ENCODE measurements around the gene ZMAT5. TPM values are rescaled to one million over a fixed set of nuclear protein-coding genes. Genes with fewer than 3 reads are reported as not detected.

The ZMAT5 gene
- total and polyA plus RNA-seq, 9 of the 15 experiments (the other 6 are each of a cell fraction or from before 2014, with no cell fraction given): 2.0 to 25.2 (median 11.9) TPM

DNA sequence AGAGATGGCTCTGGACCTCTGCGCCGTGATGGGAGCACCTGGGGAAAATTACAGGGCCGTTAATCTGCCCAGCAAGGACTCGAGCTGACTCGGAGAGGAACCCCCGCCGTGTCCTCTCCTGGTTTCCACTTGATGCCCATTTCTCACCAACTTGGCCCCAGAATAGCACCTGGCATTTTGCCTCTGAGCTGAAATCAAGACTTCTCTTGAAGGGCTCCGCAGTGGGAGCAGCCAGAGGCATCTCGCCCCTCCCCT lies 66.0 kb downstream of the ZMAT5 start:
- DNase-seq (ENCODE audit: extremely low read depth in 1 of 4, low spot score in 3 of 4) (no peak), ATAC-seq (no peak), FAIRE-seq (no peak)
- intact Hi-C loops (cut with micrococcal nuclease) (loop anchor here (5.0 kb wide), 1 partner anchor 386 kb away; no protein-coding TSS in a partner anchor), in situ Hi-C loops (cut with MboI) (no loop called here)
- Histone ChIP-seq H3K9me1 (ENCODE audit: control insufficient read depth, insufficient read depth, low read length) (no peaks in the 10 kb centered on the region), H3K36me3 (ENCODE audit: control insufficient read depth, insufficient read depth, low read length) (no peaks in the 10 kb centered on the region; the same call in 2 of the 3 replicates), H3K4me1 (replicated peaks in 1 of 2; ENCODE audit: control insufficient read depth in 2 of 2, insufficient read depth in 2 of 2, low read length in 2 of 2) (peaks cover 8 to 34% of the 10 kb centered on the region in 2 experiments; a peak in 4 of 5 replicates), H3K9me3 (replicated peaks; ENCODE audit: control insufficient read depth, insufficient read depth, low read depth, low read length) (no peaks in the 10 kb centered on the region), H3K79me2 (ENCODE audit: control insufficient read depth, insufficient read depth, low read length) (no peaks in the 10 kb centered on the region), H4K20me1 (replicated peaks; ENCODE audit: control insufficient read depth, insufficient read depth, low read length) (no peaks in the 10 kb centered on the region), H2AFZ (ENCODE audit: low read depth, low read length) (no peak overlapping the region), H3K4me2 (ENCODE audit: insufficient read depth, low read length) (no peak overlapping the region), H3K27ac (ENCODE audit: extremely low read depth, low read depth, low read length) (no peak overlapping the region), H3K4me3 (no peak overlapping the region), H3K9ac (ENCODE audit: insufficient read depth in 1 of 2, low read depth in 2 of 2, low read length in 2 of 2) (no peak overlapping the region; a peak in 1 of 4 replicates), H3K27me3 (ENCODE audit: control insufficient read depth in 2 of 2, insufficient read depth in 2 of 2, low read length in 2 of 2) (no peaks in the 10 kb centered on the region)
- no peak for TF ChIP-seq ZNF124 (CRISPR knock-in tag; IDR thresholded peaks at IDR 0.05)
- 71% methylated on average over 8 of the region's 9 CpGs for WGBS (ENCODE audit: insufficient coverage, low coverage, missing lambda C conversion rate)
- no TSS peak for BruUV-seq (replicated peaks)
- ChIA-PET POLR2A (interaction anchor here (0.5 to 1.4 kb wide), 3 partner anchors 11 to 128 kb away, joined by 3 to 6 read pairs (median 3); no protein-coding TSS in a partner anchor), CTCF (ENCODE audit: low intra/inter-chr PET ratio) (interaction anchor here (0.9 to 2.4 kb wide), 2 partner anchors 16 to 388 kb away, joined by 3 to 16 read pairs; no protein-coding TSS in a partner anchor)

DNA sequence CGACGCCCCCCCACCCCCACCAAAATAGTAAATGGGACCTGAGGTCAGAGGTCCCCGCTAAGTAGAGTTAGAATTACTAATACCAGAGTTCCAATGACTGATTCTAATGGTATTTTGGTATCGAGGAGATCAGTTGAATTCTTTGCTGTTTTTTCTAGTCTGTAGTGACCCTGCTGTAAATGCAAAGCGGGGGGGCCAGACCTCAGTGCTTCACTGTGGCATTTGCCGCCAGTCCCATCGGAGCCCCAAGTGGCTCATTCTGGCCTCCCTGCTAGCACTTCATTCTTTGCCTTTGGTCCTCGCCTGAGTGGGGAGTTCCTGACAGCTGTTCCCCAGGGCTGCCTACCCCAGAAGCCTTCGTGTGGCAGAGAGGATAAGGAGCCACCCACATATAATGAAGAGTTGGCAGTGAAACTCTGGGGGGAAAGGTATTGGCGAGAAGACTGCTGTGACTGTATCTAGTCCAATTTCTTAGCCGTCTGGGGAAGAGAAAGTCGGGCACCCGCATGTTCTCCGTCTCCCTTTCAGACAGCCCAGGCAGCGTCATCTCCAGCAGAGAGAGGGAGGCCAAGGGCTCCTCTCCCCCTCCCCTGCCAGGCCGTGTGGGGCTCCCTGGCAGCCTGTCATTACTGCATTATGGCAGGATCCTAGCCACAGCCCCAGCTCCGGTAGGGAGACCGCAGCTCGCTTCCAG lies 66.5 kb downstream of the ZMAT5 start:
- H3K4me3 ChIP-seq: no peak overlapping the region
- H3K79me2 ChIP-seq (ENCODE audit: control insufficient read depth, insufficient read depth, low read length): no peaks in the 10 kb centered on the region
- intact Hi-C loops (cut with micrococcal nuclease): loop anchor here (5.0 kb wide), 1 partner anchor 387 kb away; no protein-coding TSS in a partner anchor
- in situ Hi-C loops (cut with MboI): no loop called here
- no peak overlapping the region for H3K27ac ChIP-seq (ENCODE audit: extremely low read depth, low read depth, low read length)
- H2AFZ ChIP-seq (ENCODE audit: low read depth, low read length): no peak overlapping the region
- ChIA-PET POLR2A (interaction anchor here (1.4 kb wide), 1 partner anchor 11 kb away, joined by 6 read pairs; no protein-coding TSS in a partner anchor), CTCF (ENCODE audit: low intra/inter-chr PET ratio) (interaction anchor here (0.9 to 2.4 kb wide), 2 partner anchors 17 to 389 kb away, joined by 3 to 16 read pairs; no protein-coding TSS in a partner anchor)
- no peaks in the 10 kb centered on the region for H3K9me3 ChIP-seq (replicated peaks; ENCODE audit: control insufficient read depth, insufficient read depth, low read depth, low read length)
- DNase-seq (ENCODE audit: extremely low read depth in 1 of 4, low spot score in 3 of 4) (no peak), FAIRE-seq (no peak), ATAC-seq (no peak)
- TF ChIP-seq HNRNPUL1 (IDR thresholded peaks at IDR 0.05; ENCODE audit: low read length): no peak
- no peak for TF ChIP-seq TBP (optimal IDR thresholded peaks at IDR 0.05; ENCODE audit: low read depth, low read length)
- TF ChIP-seq, protein P1, sequence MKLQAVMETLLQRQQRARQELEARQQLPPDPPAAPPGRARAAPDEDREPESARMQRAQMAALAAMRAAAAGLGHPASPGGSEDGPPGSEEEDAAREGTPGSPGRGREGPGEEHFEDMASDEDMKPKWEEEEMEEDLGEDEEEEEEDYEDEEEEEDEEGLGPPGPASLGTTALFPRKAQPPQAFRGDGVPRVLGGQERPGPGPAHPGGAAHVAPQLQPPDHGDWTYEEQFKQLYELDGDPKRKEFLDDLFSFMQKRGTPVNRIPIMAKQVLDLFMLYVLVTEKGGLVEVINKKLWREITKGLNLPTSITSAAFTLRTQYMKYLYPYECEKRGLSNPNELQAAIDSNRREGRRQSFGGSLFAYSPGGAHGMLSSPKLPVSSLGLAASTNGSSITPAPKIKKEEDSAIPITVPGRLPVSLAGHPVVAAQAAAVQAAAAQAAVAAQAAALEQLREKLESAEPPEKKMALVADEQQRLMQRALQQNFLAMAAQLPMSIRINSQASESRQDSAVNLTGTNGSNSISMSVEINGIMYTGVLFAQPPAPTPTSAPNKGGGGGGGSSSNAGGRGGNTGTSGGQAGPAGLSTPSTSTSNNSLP (IDR thresholded peaks at IDR 0.05; ENCODE audit: borderline replicate concordance, low read depth, low read length): no peak
- TF ChIP-seq FOXK1 (CRISPR knock-in tag; IDR thresholded peaks at IDR 0.05; ENCODE audit: borderline replicate concordance): no peak
- TF ChIP-seq, protein P2, sequence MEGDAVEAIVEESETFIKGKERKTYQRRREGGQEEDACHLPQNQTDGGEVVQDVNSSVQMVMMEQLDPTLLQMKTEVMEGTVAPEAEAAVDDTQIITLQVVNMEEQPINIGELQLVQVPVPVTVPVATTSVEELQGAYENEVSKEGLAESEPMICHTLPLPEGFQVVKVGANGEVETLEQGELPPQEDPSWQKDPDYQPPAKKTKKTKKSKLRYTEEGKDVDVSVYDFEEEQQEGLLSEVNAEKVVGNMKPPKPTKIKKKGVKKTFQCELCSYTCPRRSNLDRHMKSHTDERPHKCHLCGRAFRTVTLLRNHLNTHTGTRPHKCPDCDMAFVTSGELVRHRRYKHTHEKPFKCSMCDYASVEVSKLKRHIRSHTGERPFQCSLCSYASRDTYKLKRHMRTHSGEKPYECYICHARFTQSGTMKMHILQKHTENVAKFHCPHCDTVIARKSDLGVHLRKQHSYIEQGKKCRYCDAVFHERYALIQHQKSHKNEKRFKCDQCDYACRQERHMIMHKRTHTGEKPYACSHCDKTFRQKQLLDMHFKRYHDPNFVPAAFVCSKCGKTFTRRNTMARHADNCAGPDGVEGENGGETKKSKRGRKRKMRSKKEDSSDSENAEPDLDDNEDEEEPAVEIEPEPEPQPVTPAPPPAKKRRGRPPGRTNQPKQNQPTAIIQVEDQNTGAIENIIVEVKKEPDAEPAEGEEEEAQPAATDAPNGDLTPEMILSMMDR (IDR thresholded peaks at IDR 0.05 in 2 of 3, conservative IDR thresholded peaks at IDR 0.05 in 1 of 3; ENCODE audit: insufficient read depth in 2 of 3, low read depth in 1 of 3, low read length in 3 of 3): no peak
- TF ChIP-seq CBX1 (IDR thresholded peaks at IDR 0.05; ENCODE audit: low read depth): no peak
- no peak for TF ChIP-seq NCOA2 (IDR thresholded peaks at IDR 0.05; ENCODE audit: partially characterized antibody in 2 of 2)
- peaks cover 5% of the 10 kb centered on the region; the same call in 1 of the 3 replicates for H3K36me3 ChIP-seq (ENCODE audit: control insufficient read depth, insufficient read depth, low read length)
- no peaks in the 10 kb centered on the region for H4K20me1 ChIP-seq (replicated peaks; ENCODE audit: control insufficient read depth, insufficient read depth, low read length)
- no TSS peak for BruUV-seq (replicated peaks)
- peaks cover 8 to 36% of the 10 kb centered on the region in 2 experiments; a peak in 4 of 5 replicates for H3K4me1 ChIP-seq (replicated peaks in 1 of 2; ENCODE audit: control insufficient read depth in 2 of 2, insufficient read depth in 2 of 2, low read length in 2 of 2)
- no peak overlapping the region for H3K4me2 ChIP-seq (ENCODE audit: insufficient read depth, low read length)
- H3K27me3 ChIP-seq (ENCODE audit: control insufficient read depth in 2 of 2, insufficient read depth in 2 of 2, low read length in 2 of 2): no peaks in the 10 kb centered on the region
- H3K9me1 ChIP-seq (ENCODE audit: control insufficient read depth, insufficient read depth, low read length): no peaks in the 10 kb centered on the region
- WGBS (ENCODE audit: insufficient coverage, low coverage, missing lambda C conversion rate): 57% methylated on average over 9 of the region's 19 CpGs
- no peak overlapping the region for H3K9ac ChIP-seq (ENCODE audit: insufficient read depth in 1 of 2, low read depth in 2 of 2, low read length in 2 of 2)
